ENCODE measurements around the gene DLK1. TPM values are rescaled to one million over a fixed set of nuclear protein-coding genes. Genes with fewer than 3 reads are reported as not detected.

The DLK1 gene
- total RNA-seq, 4 donors from 2014 or later, result not detected

DNA sequence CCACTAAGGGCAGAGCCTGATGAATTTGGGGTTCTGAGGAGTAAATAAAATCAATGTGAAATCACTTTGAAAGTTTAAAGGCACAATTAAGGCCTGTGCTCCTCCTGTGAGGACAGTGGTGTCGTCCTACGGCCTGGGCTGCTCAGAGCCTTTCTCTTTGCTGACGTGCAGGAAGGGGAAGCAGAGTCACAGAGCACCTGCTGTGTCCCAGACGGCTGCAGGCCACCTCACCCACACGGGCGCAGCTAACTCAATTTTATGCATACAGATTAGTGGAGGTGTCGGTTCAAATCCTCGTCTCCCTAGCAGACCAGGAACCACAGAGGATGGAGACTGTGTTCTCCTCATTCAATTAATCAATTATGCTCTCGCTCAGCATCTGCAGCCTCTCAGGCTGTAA is 11.4 kb upstream of the DLK1 start:
- Histone ChIP-seq H3K27ac (no peak overlapping the region), H3K4me3 (no peak overlapping the region), H3K36me3 (no peaks in the 10 kb centered on the region), H3K27me3 (peaks cover 21% of the 10 kb centered on the region), H3K9me3 (no peaks in the 10 kb centered on the region), H3K4me1 (peaks cover 18% of the 10 kb centered on the region)
- TF ChIP-seq, protein P1, sequence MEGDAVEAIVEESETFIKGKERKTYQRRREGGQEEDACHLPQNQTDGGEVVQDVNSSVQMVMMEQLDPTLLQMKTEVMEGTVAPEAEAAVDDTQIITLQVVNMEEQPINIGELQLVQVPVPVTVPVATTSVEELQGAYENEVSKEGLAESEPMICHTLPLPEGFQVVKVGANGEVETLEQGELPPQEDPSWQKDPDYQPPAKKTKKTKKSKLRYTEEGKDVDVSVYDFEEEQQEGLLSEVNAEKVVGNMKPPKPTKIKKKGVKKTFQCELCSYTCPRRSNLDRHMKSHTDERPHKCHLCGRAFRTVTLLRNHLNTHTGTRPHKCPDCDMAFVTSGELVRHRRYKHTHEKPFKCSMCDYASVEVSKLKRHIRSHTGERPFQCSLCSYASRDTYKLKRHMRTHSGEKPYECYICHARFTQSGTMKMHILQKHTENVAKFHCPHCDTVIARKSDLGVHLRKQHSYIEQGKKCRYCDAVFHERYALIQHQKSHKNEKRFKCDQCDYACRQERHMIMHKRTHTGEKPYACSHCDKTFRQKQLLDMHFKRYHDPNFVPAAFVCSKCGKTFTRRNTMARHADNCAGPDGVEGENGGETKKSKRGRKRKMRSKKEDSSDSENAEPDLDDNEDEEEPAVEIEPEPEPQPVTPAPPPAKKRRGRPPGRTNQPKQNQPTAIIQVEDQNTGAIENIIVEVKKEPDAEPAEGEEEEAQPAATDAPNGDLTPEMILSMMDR (IDR thresholded peaks at IDR 0.05), result no peak
- TF ChIP-seq EP300 (IDR thresholded peaks at IDR 0.05) (no peak), POLR2AphosphoS5 (IDR thresholded peaks at IDR 0.05) (no peak), POLR2A (IDR thresholded peaks at IDR 0.05) (no peak)
- WGBS, result 92% methylated on average over 9 of the region's 9 CpGs
- no peak for DNase-seq (ENCODE audit: low spot score in 2 of 2)

DNA sequence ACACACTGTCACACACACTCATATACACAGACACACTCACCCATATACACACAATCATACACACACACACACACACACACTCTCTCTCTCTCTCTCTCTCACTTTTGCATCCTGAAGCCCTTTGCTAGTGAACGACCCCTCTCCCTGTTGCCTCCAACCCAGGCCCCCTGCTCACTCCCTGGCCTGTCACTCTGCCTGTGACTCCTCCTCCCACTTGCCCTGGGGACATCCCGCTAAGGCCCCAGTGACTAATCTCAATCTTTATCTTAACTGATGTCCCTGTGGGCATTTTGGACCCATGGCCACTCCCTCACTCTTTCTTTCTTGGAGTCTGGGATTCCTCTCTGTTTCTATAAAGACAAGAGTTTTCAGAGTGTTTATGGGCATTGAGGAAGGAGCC is 10.9 kb upstream of the DLK1 start:
- Histone ChIP-seq H3K4me3 (no peak overlapping the region), H3K27ac (no peak overlapping the region), H3K27me3 (peaks cover 21% of the 10 kb centered on the region), H3K36me3 (no peaks in the 10 kb centered on the region), H3K4me1 (peaks cover 18% of the 10 kb centered on the region), H3K9me3 (no peaks in the 10 kb centered on the region)
- WGBS, result 89% methylated on average over 2 of the region's 2 CpGs
- no peak for DNase-seq (ENCODE audit: low spot score in 2 of 2)
- TF ChIP-seq, protein P1 (IDR thresholded peaks at IDR 0.05), result no peak
- TF ChIP-seq EP300 (IDR thresholded peaks at IDR 0.05) (no peak), POLR2AphosphoS5 (IDR thresholded peaks at IDR 0.05) (no peak), POLR2A (IDR thresholded peaks at IDR 0.05) (no peak)

DNA sequence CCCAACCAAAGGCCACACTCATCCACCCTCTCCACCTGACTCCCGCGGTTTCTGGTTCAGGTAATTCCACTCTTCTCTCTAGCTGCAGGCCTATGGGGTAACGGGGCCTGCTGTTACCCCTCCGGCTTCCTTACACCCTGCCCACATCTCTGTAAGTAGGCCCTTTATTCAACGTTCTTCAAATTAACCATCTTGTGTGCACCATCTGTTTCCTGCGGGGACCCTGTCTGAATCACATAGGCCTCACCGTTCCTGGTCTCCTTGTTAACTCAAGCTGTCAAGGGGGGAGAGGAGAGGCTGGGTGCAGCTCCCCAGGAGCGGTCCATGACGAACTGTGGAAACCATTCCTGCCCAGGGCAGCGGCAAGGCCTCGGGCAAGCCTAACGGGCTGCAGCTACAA is 9.3 kb upstream of the DLK1 start:
- H3K4me1 ChIP-seq, result peaks cover 14% of the 10 kb centered on the region
- WGBS, result 84% methylated on average over 12 of the region's 12 CpGs
- no peak for TF ChIP-seq POLR2A (IDR thresholded peaks at IDR 0.05)
- no peak for TF ChIP-seq POLR2AphosphoS5 (IDR thresholded peaks at IDR 0.05)
- TF ChIP-seq, protein P1 (IDR thresholded peaks at IDR 0.05), result no peak
- no peak for TF ChIP-seq EP300 (IDR thresholded peaks at IDR 0.05)
- no peaks in the 10 kb centered on the region for H3K9me3 ChIP-seq
- no peak for DNase-seq (ENCODE audit: low spot score in 2 of 2)
- H3K36me3 ChIP-seq, result no peaks in the 10 kb centered on the region
- H3K27ac ChIP-seq, result no peak overlapping the region
- H3K27me3 ChIP-seq, result peaks cover 35% of the 10 kb centered on the region
- H3K4me3 ChIP-seq, result no peak overlapping the region

DNA sequence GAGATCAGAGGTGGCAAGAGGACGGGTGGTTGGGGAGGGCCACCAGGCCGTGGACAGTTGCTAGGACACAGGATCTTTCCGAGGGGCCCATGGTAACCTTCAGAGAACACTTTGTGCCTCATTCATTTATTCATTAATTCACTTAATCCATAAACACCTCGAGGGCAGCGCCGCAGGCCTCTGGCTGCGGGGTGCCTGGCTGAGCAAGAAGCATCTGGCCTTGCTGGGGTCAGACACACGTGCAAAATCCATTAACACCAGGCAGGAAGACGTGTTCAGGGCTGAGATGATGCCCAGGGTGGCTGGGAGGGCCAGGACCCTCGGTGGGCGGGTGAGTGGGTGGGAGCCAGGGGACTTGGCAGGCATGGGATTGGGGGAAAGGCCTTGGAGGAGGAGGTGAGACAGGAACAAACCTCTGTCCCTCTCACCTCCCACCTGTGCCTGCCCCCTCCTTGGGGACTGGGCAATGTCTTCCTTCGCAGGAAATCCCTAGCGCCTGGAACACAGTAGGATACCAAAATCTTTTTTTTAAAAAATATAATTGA is 6.6 kb upstream of the DLK1 start:
- Histone ChIP-seq H3K9me3 (no peaks in the 10 kb centered on the region), H3K4me3 (no peak overlapping the region), H3K27ac (no peak overlapping the region), H3K36me3 (no peaks in the 10 kb centered on the region), H3K4me1 (no peaks in the 10 kb centered on the region), H3K27me3 (peaks cover 59% of the 10 kb centered on the region)
- no peak for DNase-seq (ENCODE audit: low spot score in 2 of 2)
- TF ChIP-seq POLR2AphosphoS5 (IDR thresholded peaks at IDR 0.05) (no peak), EP300 (IDR thresholded peaks at IDR 0.05) (no peak), POLR2A (IDR thresholded peaks at IDR 0.05) (no peak)
- TF ChIP-seq, protein P1 (IDR thresholded peaks at IDR 0.05), result no peak
- 79% methylated on average over 11 of the region's 13 CpGs for WGBS

DNA sequence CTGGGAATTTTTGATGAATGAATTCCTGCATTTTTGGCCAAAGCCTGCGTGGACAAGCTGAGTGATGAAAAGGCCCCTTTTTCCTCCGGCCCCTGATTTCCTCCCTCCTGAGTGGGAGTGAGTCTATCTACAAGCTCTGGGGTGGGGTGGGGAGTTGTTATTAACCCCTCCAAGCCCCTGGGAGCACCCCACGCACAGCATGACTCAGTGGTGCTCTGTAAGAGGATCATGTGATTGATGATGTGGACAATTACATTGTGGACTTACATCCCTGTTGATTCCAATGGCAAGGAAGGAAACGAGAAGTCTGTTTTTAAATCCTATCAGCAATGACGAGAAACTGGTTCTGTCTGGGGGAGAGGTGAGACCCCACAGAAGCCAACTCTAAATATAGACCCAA is 5.1 kb upstream of the DLK1 start:
- Histone ChIP-seq H3K4me1 (no peaks in the 10 kb centered on the region), H3K36me3 (no peaks in the 10 kb centered on the region), H3K27me3 (peaks cover 74% of the 10 kb centered on the region), H3K27ac (no peak overlapping the region), H3K9me3 (no peaks in the 10 kb centered on the region), H3K4me3 (no peak overlapping the region)
- WGBS, result 71% methylated on average over 5 of the region's 5 CpGs
- no peak for DNase-seq (ENCODE audit: low spot score in 2 of 2)
- TF ChIP-seq POLR2A (IDR thresholded peaks at IDR 0.05) (no peak), POLR2AphosphoS5 (IDR thresholded peaks at IDR 0.05) (no peak), EP300 (IDR thresholded peaks at IDR 0.05) (no peak)
- TF ChIP-seq, protein P1 (IDR thresholded peaks at IDR 0.05), result no peak
